MM.1S (cell line): ENCODE measurements around the gene FMN2.

Experiments used
- CTCF ChIP-seq: fragments of 300-600 bp; sonication (generic); IDR thresholded peaks from 2 replicates; pipeline ENCODE4 v1.5.1; 2016; ENCODE audit warnings: antibody characterized with exemption, low read length, mixed read lengths
- EZH2 ChIP-seq: fragments of 300-600 bp; sonication (generic); optimal IDR thresholded peaks from 2 replicates; pipeline ENCODE3; 2017; ENCODE audit warnings: low read depth, mild to moderate bottlenecking, antibody characterized with exemption, low read length, mixed read lengths
- EZH2phosphoT487 ChIP-seq: fragments of 300-600 bp; sonication (generic); IDR thresholded peaks from 2 replicates; pipeline ENCODE4 v1.6.1; 2018; ENCODE audit warnings: antibody characterized with exemption, low read length

- TF ChIP-seq CTCF (no peak), EZH2 (no peak), EZH2phosphoT487 (no peak)
Measured at GRCh38 chr1:240294566-240294965, 202.9 kb downstream of the FMN2 start.
